Left lung (tissue), 10 donors: ENCODE measurements around the gene WNT9A. TPM values are rescaled to one million over a fixed set of nuclear protein-coding genes. Genes with fewer than 3 reads are reported as not detected.

ENCODE experiments used
- ATAC-seq: fragments of 200-7000 bp; cut with Tn5 transposase; one replicate; pipeline ENCODE4 v1.9.1; 2020; ENCODE audit warnings: moderate library complexity
- DNase-seq, 4 donors: peaks; one replicate each; pipeline ENCODE4 v3.0.0-alpha.2; 2013 to 2020
- H3K27ac ChIP-seq, 2 donors: fragments of 200-600 bp; sonication (generic) in 1 of 2; one replicate each; pipeline versions ENCODE4 v1.5.0 to v1.8.0; 2020 to 2021
- H3K27me3 ChIP-seq, 2 donors: fragments of 200-600 bp; sonication (generic) in 1 of 2; one replicate each; pipeline versions ENCODE4 v1.5.0 to v1.8.0; 2020 to 2021
- H3K36me3 ChIP-seq, 2 donors: fragments of 200-600 bp; sonication (generic) in 1 of 2; one replicate each; pipeline versions ENCODE4 v1.5.0 to v1.8.0; 2020 to 2021
- H3K4me1 ChIP-seq, 2 donors: fragments of 200-600 bp; one replicate each; pipeline ENCODE4 v1.8.0; 2021
- H3K4me3 ChIP-seq, 2 donors: fragments of 200-600 bp; sonication (generic) in 1 of 2; one replicate each; pipeline versions ENCODE4 v1.5.0 to v1.8.0; 2020 to 2021; ENCODE audit warnings: mild to moderate bottlenecking in 1 of 2
- H3K9me3 ChIP-seq, 2 donors: fragments of 200-600 bp; sonication (generic) in 1 of 2; one replicate each; pipeline versions ENCODE4 v1.5.0 to v1.8.0; 2020 to 2021
- CTCF ChIP-seq, 2 donors: fragments of 200-600 bp; sonication (generic) in 1 of 2; IDR thresholded peaks; one replicate each; pipeline versions ENCODE4 v1.5.0 to v1.8.0; 2021; ENCODE audit warnings: antibody characterized with exemption in 2 of 2
- intact Hi-C, 2 donors: fragments of 100-400 bp; cut with DNase I; formaldehyde crosslinking; loops; one replicate each; pipeline versions ENCODE4 v1.11.2 to v1.14.2; 2022
- microRNA-seq, 2 donors: library from miRNA; unstranded; fragments of <30 nt; microRNA quantifications; one replicate each; pipeline ENCODE4, GENCODE V29; 2019
- polyA plus RNA-seq, 6 donors: library from polyadenylated mRNA; unstranded; fragments of 120-200 nt; gene quantifications; one replicate each; pipeline ENCODE4 v1.2.1, GENCODE V29; 2013; ENCODE audit not compliant: insufficient read length in 6 of 6
- total RNA-seq, 2 donors: library from RNA; stranded (reverse); fragmentation: NEBNext Ultra II Directional; extraction: Animal tissue kit (Norgen Biotek cat#: 25700); gene quantifications; one replicate each; pipeline ENCODE4 v1.2.1, GENCODE V29; 2021
- donor health status: DM: no; HTN: yes; CAD: no.
- donor health status: DM: no; HTN: no; CAD: no.

WNT9A gene
- total and polyA plus RNA-seq, 8 donors, result 2.1 to 8.5 (median 2.9) TPM

GRCh38 chr1:227869279-227869842, 78.4 kb downstream of the WNT9A start:
- peak in 1 of 4 donors; percentile 41 for DNase-seq
- Histone ChIP-seq H3K4me3 (no peak overlapping the region), H3K27ac (no peak overlapping the region), H3K9me3 (peaks cover 0 to 16% of the 10 kb centered on the region in 2 donors), H3K4me1 (no peaks in the 10 kb centered on the region), H3K27me3 (no peaks in the 10 kb centered on the region), H3K36me3 (no peaks in the 10 kb centered on the region)
- no peak for TF ChIP-seq CTCF (IDR thresholded peaks at IDR 0.05)
- intact Hi-C loops, result no loop called here
- no peak for ATAC-seq

Small RNAs within 50 kb of the gene (microRNA-seq; reads per million reads assigned to microRNA genes)
- 0 to 0.41 reads per million in 2 donors for gene MIR5008

Other genes starting within 250 kb of the WNT9A start
- 10 to 100 TPM; 13.4 to 16.1 TPM for gene JMJD4, start 212.6 kb downstream of the WNT9A start, total RNA-seq
- 10 to 100 TPM; 15.0 to 18.6 (median 17.8) TPM for gene JMJD4, start 212.6 kb downstream of the WNT9A start, polyA plus RNA-seq
- 10 to 100 TPM; 24.5 to 29.7 TPM for gene SNAP47, start 212.5 kb downstream of the WNT9A start, total RNA-seq
- 10 to 100 TPM; 40.0 to 44.9 (median 41.5) TPM for gene SNAP47, start 212.5 kb downstream of the WNT9A start, polyA plus RNA-seq
- not detected for gene PRSS38, start 132.3 kb downstream of the WNT9A start, total RNA-seq
- gene PRSS38, start 132.3 kb downstream of the WNT9A start, polyA plus RNA-seq, result not detected
- gene WNT3A, start 59.1 kb upstream of the WNT9A start, total RNA-seq, result 1 to 10 TPM in 1 of 2 donors, under 1 TPM in 1; 0.96 to 1.5 TPM
- gene WNT3A, start 59.1 kb upstream of the WNT9A start, polyA plus RNA-seq, result under 1 TPM in 4 of 6 donors, not detected in 2; 0.06 to 0.14 (median 0.08) TPM
- 100 to 1,000 TPM; 407 to 455 TPM for gene ARF1, start 134.8 kb upstream of the WNT9A start, total RNA-seq
- gene ARF1, start 134.8 kb upstream of the WNT9A start, polyA plus RNA-seq, result 100 to 1,000 TPM; 267 to 347 (median 297) TPM
- 10 to 100 TPM; 12.6 to 13.2 TPM for gene C1orf35, start 155.4 kb upstream of the WNT9A start, total RNA-seq
- gene C1orf35, start 155.4 kb upstream of the WNT9A start, polyA plus RNA-seq, result 10 to 100 TPM; 14.9 to 21.1 (median 18.0) TPM
- 10 to 100 TPM; 43.0 to 44.2 TPM for gene MRPL55, start 161.4 kb upstream of the WNT9A start, total RNA-seq
- gene MRPL55, start 161.4 kb upstream of the WNT9A start, polyA plus RNA-seq, result 10 to 100 TPM; 35.4 to 45.3 (median 38.3) TPM
- 100 to 1,000 TPM; 217 to 221 TPM for gene GUK1, start 192.3 kb upstream of the WNT9A start, total RNA-seq
- 100 to 1,000 TPM; 112 to 186 (median 134) TPM for gene GUK1, start 192.3 kb upstream of the WNT9A start, polyA plus RNA-seq
- 1 to 10 TPM; 2.3 to 4.9 TPM for gene GJC2, start 202.0 kb upstream of the WNT9A start, total RNA-seq
- 1 to 10 TPM; 2.3 to 4.2 (median 3.1) TPM for gene GJC2, start 202.0 kb upstream of the WNT9A start, polyA plus RNA-seq
- 10 to 100 TPM; 13.2 to 13.5 TPM for gene IBA57, start 217.9 kb upstream of the WNT9A start, total RNA-seq
- gene IBA57, start 217.9 kb upstream of the WNT9A start, polyA plus RNA-seq, result 1 to 10 TPM; 5.3 to 8.3 (median 6.8) TPM